Psoas muscle (tissue), 8 donors: ENCODE results near the gene C6orf163. TPM values are rescaled to one million over a fixed set of nuclear protein-coding genes. Genes with fewer than 3 reads are reported as not detected.

Experiments
- ATAC-seq, 4 donors: fragments of 200-7000 bp; cut with Tn5 transposase; one replicate each; pipeline ENCODE4 v1.9.1; 2020; ENCODE audit warnings: moderate library complexity in 3 of 4, mild to moderate bottlenecking in 2 of 4
- DNase-seq, 2 donors: peaks; one replicate each; pipeline ENCODE4 v3.0.0-alpha.2; 2020
- H3K27ac ChIP-seq: fragments of 200-600 bp; one replicate; pipeline ENCODE4 v1.8.0; 2022
- H3K27me3 ChIP-seq, 3 donors: fragments of 200-600 bp in 1 of 3; one replicate each; pipeline versions ENCODE4 v1.6.1 to v1.8.0; 2013 to 2022; ENCODE audit warnings: low read length in 2 of 3, mild to moderate bottlenecking in 2 of 3, moderate library complexity in 1 of 3; ENCODE audit not compliant: insufficient read depth in 3 of 3
- H3K36me3 ChIP-seq, 2 donors: fragments of 200-600 bp in 1 of 2; one replicate each; pipeline versions ENCODE4 v1.6.1 to v1.8.0; 2013 to 2022; ENCODE audit warnings: low read depth in 1 of 2, mild to moderate bottlenecking in 1 of 2, moderate library complexity in 1 of 2; ENCODE audit not compliant: insufficient read depth in 1 of 2
- H3K4me1 ChIP-seq: fragments of 200-600 bp; one replicate; pipeline ENCODE4 v1.8.0; 2022
- H3K4me3 ChIP-seq: fragments of 200-600 bp; one replicate; pipeline ENCODE4 v1.8.0; 2022; ENCODE audit warnings: mild to moderate bottlenecking
- H3K9me3 ChIP-seq: fragments of 200-600 bp; one replicate; pipeline ENCODE4 v1.8.0; 2022
- CTCF ChIP-seq: fragments of 200-600 bp; IDR thresholded peaks from one replicate; pipeline ENCODE4 v1.8.0; 2022; ENCODE audit warnings: antibody characterized with exemption
- WGBS, 3 donors: extraction: QIAGEN DNeasy Blood & Tissue Kit; methylation state at CpG; one replicate each; pipeline versions ENCODE4 v1.1.6 to v1.1.7; 2013; 5-methylcytosine and 5-hydroxymethylcytosine counted together
- intact Hi-C, 2 donors: fragments of 100-400 bp; cut with DNase I; formaldehyde crosslinking; loops; one replicate each; pipeline versions ENCODE4 v1.11.0 to v1.14.2; 2022
- polyA plus RNA-seq, 3 donors: library from polyadenylated mRNA; stranded (reverse); fragments of 200-250 nt; gene quantifications; one replicate each; pipeline ENCODE4 v1.2.3, GENCODE V29; 2013
- total RNA-seq, 4 donors: library from RNA; stranded (reverse); fragmentation: NEBNext Ultra II Directional in 2 of 4; extraction: Animal tissue kit (Norgen Biotek cat#: 25700) in 2 of 4; gene quantifications; one replicate each; pipeline versions ENCODE4 v1.2.1 to v1.2.4, GENCODE V29; 2021 to 2023
- donor health status: healthy with polysubstance abuse.
- donor health status: DM: no; HTN: no; CAD: no; lungs with moderate emphysema.
- donor health status: Bipolar disorder and iron deficiency.
- donor health status: healthy.
- donor health status: DM: yes; HTN: yes; CAD: no.
- donor health status: DM: no; HTN: no; CAD: no.
- donor health status: DM: no; HTN: no; CAD: no.
- donor health status: DM: yes; HTN: yes; CAD: no.

C6orf163 gene
- total and polyA plus RNA-seq, 7 donors = 0.22 to 1.4 (median 0.41) TPM

DNA sequence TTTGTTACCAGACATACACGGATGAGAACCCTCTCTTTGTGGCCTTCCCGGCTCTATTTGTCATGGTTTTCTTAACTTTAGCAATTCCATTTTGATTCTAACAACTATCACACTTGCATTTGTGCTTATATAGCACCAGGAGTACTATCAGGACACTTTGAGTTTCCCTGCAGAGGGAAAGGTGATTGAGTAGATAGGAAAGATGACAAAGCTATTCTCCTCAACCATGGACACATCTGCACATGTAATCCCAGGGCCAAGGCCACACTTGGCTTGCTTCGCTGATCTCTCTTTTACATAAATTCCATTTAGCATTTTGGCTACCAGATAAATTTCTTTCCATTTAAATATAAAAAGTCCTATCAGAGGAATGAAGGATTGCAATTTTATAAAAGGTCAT is 39.8 kb downstream of the C6orf163 start:
- Histone ChIP-seq H3K4me3 (no peak overlapping the region), H3K36me3 (no peaks in the 10 kb centered on the region), H3K27ac (no peak overlapping the region), H3K9me3 (no peaks in the 10 kb centered on the region), H3K4me1 (no peaks in the 10 kb centered on the region), H3K27me3 (no peaks in the 10 kb centered on the region)
- ATAC-seq (no peak), DNase-seq (no peak)
- 74 to 79% (median 76%) methylated on average over 3 of the region's 3 CpGs for WGBS, 3 donors
- no peak for TF ChIP-seq CTCF
- intact Hi-C loops = no loop called here

GRCh38 chr6:87391334-87391733 is 46.7 kb downstream of the C6orf163 start:
- no peak for ATAC-seq
- intact Hi-C loops = loop anchor here in 1 of 2 donors (5.0 kb wide), 2 partner anchors 81 to 1481 kb away; partner anchors contain the start of gene SLC35A1
- WGBS, 3 donors = 57 to 69% (median 58%) methylated on average over 3 of the region's 3 CpGs

DNA sequence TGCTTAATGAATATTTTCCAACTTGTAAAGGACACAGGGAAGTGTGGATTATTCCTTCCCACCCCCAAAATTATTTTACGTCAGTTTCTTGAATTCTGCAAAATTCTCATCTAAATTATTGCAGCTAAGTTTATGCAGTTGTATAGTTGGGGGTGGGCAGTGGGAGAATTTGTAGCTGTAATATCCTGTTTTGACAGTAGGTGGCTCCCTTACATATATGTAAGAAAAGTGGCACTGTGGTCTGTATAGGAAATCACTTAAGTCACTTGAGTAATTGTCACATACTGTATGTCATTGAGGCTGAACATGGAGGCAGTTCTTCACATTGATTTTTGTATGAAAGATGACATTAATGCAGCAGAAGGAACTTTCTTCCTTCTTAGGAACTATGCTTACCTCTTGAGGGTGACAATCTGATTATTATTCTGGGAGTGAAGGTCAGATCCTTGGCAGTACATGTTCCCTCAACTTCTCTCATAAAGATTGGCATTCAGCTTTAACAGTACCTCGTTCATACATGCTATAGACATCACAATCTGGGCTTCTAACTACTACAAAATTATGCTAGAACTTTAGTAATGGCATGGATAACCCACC is 48.5 kb downstream of the C6orf163 start:
- intact Hi-C loops = loop anchor here in 1 of 2 donors (5.0 kb wide), 2 partner anchors 79 to 1479 kb away; partner anchors contain the start of gene SLC35A1
- ATAC-seq = peak; percentile 66 to 88 (median 85)
- no peak for DNase-seq
- Histone ChIP-seq H3K4me3 (no peak overlapping the region), H3K27ac (no peak overlapping the region), H3K4me1 (no peaks in the 10 kb centered on the region), H3K9me3 (no peaks in the 10 kb centered on the region), H3K36me3 (no peaks in the 10 kb centered on the region), H3K27me3 (no peaks in the 10 kb centered on the region)
- WGBS, 3 donors = 4 to 12% (median 7%) methylated on average over 2 of the region's 2 CpGs
- peak; percentile 79 for TF ChIP-seq CTCF

More at GRCh38 chr6:87391334-87391733, 46.7 kb downstream of the C6orf163 start:
- no peaks in the 10 kb centered on the region for H3K36me3 ChIP-seq
- TF ChIP-seq CTCF = no peak
- H3K27me3 ChIP-seq = no peaks in the 10 kb centered on the region
- no peak overlapping the region for H3K27ac ChIP-seq
- H3K4me3 ChIP-seq = no peak overlapping the region
- H3K4me1 ChIP-seq = no peaks in the 10 kb centered on the region
- DNase-seq = no peak
- H3K9me3 ChIP-seq = no peaks in the 10 kb centered on the region

DNA sequence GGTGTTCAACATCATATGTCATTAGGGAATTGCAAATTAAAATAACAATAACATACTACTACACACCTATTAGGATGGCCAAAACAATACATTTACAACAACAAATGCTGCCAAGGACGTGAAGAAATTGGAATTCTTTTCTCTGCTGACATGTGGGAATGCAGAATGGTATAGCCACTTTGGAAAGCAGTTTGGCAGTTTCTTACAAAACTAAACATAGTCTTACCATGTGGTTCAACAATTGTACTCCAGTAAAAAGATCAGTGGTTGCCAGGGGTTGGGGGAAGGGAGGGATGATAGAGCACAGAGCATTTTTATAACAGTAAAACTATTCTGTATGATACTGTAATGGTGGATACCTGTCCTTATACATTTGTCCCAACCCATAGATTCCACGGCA is 50.8 kb downstream of the C6orf163 start:
- no peak for TF ChIP-seq CTCF

More for the DNA sequence above, 50.8 kb downstream of the C6orf163 start:
- no peak for ATAC-seq
- 77 to 84% (median 79%) methylated on average over 2 of the region's 2 CpGs for WGBS, 3 donors
- Histone ChIP-seq H3K4me1 (no peaks in the 10 kb centered on the region), H3K9me3 (no peaks in the 10 kb centered on the region), H3K27me3 (no peaks in the 10 kb centered on the region), H3K36me3 (no peaks in the 10 kb centered on the region), H3K4me3 (no peak overlapping the region), H3K27ac (no peak overlapping the region)
- DNase-seq = no peak
- intact Hi-C loops = no loop called here
